ENCODE measurements around the gene ANP32D.

- TF ChIP-seq CTCF (conservative IDR thresholded peaks at IDR 0.05; ENCODE audit: low read length) (no peak), EZH2phosphoT487 (IDR thresholded peaks at IDR 0.05; ENCODE audit: borderline replicate concordance, low read depth, low read length) (no peak)
Observed at GRCh38 chr12:48482198-48482597, 9.8 kb downstream of the ANP32D start, which contains the start of gene C12orf54.
